Gastroesophageal sphincter (tissue), 3 donors: ENCODE results near the gene PLXDC2.

Experiments
- POLR2A ChIP-seq, 2 donors: fragments of 450-650 bp; IDR thresholded peaks; one replicate each; pipeline ENCODE4 v1.6.1; 2017; ENCODE audit warnings: antibody characterized with exemption in 2 of 2, mild to moderate bottlenecking in 2 of 2, moderate library complexity in 1 of 2
- TF ChIP-seq, protein P1 (sequence below), 4 experiments: fragments of 200-600 bp in 2 of 4; fragments of 450-650 bp in 2 of 4; sonication (generic) in 1 of 4; IDR thresholded peaks; one replicate each; pipeline ENCODE4 v1.5.1; 2017 to 2019; ENCODE audit warnings: antibody characterized with exemption in 4 of 4, mild to moderate bottlenecking in 2 of 4, moderate library complexity in 2 of 4

DNA sequence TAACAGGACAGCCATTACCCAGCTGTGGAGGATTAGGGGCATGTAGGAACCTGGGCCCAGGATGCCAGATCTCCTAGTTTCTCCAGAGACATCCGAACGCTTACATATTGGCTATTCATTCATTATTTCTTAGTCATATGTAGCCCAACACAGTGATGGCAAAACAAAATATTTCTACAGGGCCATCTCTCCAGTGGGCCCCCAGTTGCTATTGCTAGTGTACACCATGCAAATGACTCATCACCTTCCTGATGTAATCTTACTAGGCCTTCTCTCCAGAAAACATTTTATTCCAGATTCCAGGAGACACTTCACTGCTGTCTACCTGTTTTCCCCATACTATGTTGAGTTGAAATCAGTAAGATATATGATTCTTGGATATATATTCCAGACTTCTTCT lies 201.7 kb downstream of the PLXDC2 start:
- TF ChIP-seq POLR2A (IDR thresholded peaks at IDR 0.05): no peak
- TF ChIP-seq, protein P1, sequence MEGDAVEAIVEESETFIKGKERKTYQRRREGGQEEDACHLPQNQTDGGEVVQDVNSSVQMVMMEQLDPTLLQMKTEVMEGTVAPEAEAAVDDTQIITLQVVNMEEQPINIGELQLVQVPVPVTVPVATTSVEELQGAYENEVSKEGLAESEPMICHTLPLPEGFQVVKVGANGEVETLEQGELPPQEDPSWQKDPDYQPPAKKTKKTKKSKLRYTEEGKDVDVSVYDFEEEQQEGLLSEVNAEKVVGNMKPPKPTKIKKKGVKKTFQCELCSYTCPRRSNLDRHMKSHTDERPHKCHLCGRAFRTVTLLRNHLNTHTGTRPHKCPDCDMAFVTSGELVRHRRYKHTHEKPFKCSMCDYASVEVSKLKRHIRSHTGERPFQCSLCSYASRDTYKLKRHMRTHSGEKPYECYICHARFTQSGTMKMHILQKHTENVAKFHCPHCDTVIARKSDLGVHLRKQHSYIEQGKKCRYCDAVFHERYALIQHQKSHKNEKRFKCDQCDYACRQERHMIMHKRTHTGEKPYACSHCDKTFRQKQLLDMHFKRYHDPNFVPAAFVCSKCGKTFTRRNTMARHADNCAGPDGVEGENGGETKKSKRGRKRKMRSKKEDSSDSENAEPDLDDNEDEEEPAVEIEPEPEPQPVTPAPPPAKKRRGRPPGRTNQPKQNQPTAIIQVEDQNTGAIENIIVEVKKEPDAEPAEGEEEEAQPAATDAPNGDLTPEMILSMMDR (IDR thresholded peaks at IDR 0.05): no peak
